HepG2 (cell line): Measurements from ENCODE around the gene LRRC3. TPM values are rescaled to one million over a fixed set of nuclear protein-coding genes. Genes with fewer than 3 reads are reported as not detected.

ENCODE experiments used
- ATAC-seq: fragments of 200-7000 bp; cut with Tn5 transposase; 3 replicates; pipeline ENCODE4 v1.9.1; 2020; ENCODE audit warnings: mild to moderate bottlenecking, moderate library complexity
- BruUV-seq: library from RNA; stranded (reverse); fragments of 400-500 nt; replicated peaks from 2 replicates; lab custom pipeline; 2021; lab: Mats Ljungman, UMichigan
- CTCF ChIA-PET: fragments of 300-600 bp; formaldehyde crosslinking; extraction: SDS; loops from one replicate; lab custom pipeline; 2021; ENCODE audit warnings: low total read pairs, inconsistent platforms, low intra/inter-chr PET ratio; lab: Yijun Ruan, JAX
- POLR2A ChIA-PET: fragments of 350-600 bp; sonication (Branson Sonifier 250); formaldehyde crosslinking; loops from one replicate; lab custom pipeline; 2020; ENCODE audit warnings: antibody characterized with exemption, inconsistent platforms; lab: Yijun Ruan, JAX
- DNase-seq: peaks from one replicate; pipeline ENCODE4 v3.0.0-alpha.2; 2015; ENCODE audit warnings: low spot score
- FAIRE-seq: peaks from 3 replicates; lab custom pipeline; 2011; peaks lifted over from hg19 to GRCh38; lab: Jason Lieb, UNC
- H2AFZ ChIP-seq: one replicate; pipeline ENCODE4 v1.6.1; 2011; ENCODE audit warnings: low read length, inconsistent platforms
- H3K27ac ChIP-seq: fragments of 300-600 bp; 3 replicates; pipeline ENCODE4 v1.8.0; 2011; ENCODE audit warnings: mixed run types, mild to moderate bottlenecking, mixed read lengths, low read length, inconsistent platforms; ENCODE audit not compliant: insufficient read depth; ENCODE audit errors: extremely low read length
- H3K27me3 ChIP-seq, 2 experiments: fragments of 200-600 bp in 1 of 2; 2 replicates in 1 of 2; 3 replicates in 1 of 2; pipeline versions ENCODE4 v1.6.0 to v1.8.0; 2011; ENCODE audit warnings: low read length in 2 of 2, mild to moderate bottlenecking in 2 of 2, moderate library complexity in 2 of 2, inconsistent platforms in 1 of 2; ENCODE audit not compliant: insufficient read depth in 2 of 2, control insufficient read depth in 1 of 2
- H3K36me3 ChIP-seq, 2 experiments: fragments of 200-600 bp in 1 of 2; replicated peaks in 1 of 2; 2 replicates in 1 of 2; 3 replicates in 1 of 2; pipeline versions ENCODE4 v1.5.1 to v1.8.0; 2011; ENCODE audit warnings: low read length in 2 of 2, inconsistent platforms in 1 of 2; ENCODE audit not compliant: insufficient read depth in 2 of 2, control insufficient read depth in 1 of 2
- H3K4me1 ChIP-seq: 2 replicates; pipeline ENCODE4 v1.5.1; 2012; ENCODE audit warnings: low read length, inconsistent platforms; ENCODE audit not compliant: insufficient read depth
- H3K4me2 ChIP-seq: 2 replicates; pipeline ENCODE4 v1.6.0; 2011; ENCODE audit warnings: low read depth, low read length, inconsistent platforms
- H3K4me3 ChIP-seq, 3 experiments: fragments of 200-600 bp in 1 of 3; sonication (generic), shearing (Covaris generic) in 1 of 3; replicated peaks in 1 of 3; 2 replicates each; pipeline ENCODE4 v1.5.1; 2011 to 2016; ENCODE audit warnings: low read length in 3 of 3, inconsistent platforms in 2 of 3, low read depth in 2 of 3, mild to moderate bottlenecking in 2 of 3, control low read depth in 1 of 3, mixed read lengths in 1 of 3; ENCODE audit not compliant: insufficient read depth in 1 of 3
- H3K79me2 ChIP-seq: one replicate; pipeline ENCODE4 v1.6.1; 2011; ENCODE audit warnings: low read length, inconsistent platforms; ENCODE audit not compliant: insufficient read depth
- H3K9ac ChIP-seq: 2 replicates; pipeline ENCODE4 v1.6.0; 2011; ENCODE audit warnings: mild to moderate bottlenecking, low read depth, low read length, inconsistent platforms; ENCODE audit not compliant: insufficient read depth
- H3K9me3 ChIP-seq: 2 replicates; pipeline ENCODE4 v1.5.1; 2012; ENCODE audit warnings: mild to moderate bottlenecking, low read length
- H4K20me1 ChIP-seq: 2 replicates; pipeline ENCODE4 v1.6.0; 2011; ENCODE audit warnings: inconsistent platforms, mild to moderate bottlenecking, low read length, moderate library complexity; ENCODE audit not compliant: insufficient read depth
- ARID2 ChIP-seq: sonication (generic); formaldehyde crosslinking; IDR thresholded peaks from 2 replicates; pipeline ENCODE4 v1.8.1; 2022; ENCODE audit warnings: mild to moderate bottlenecking, missing genetic modification reagents, borderline replicate concordance
- EP300 ChIP-seq, 3 experiments: sonication (generic) in 1 of 3; formaldehyde crosslinking in 1 of 3; IDR thresholded peaks; 2 replicates each; pipeline versions ENCODE4 v1.5.1 to v1.6.1; 2011 to 2020; ENCODE audit warnings: low read depth in 2 of 3, low read length in 2 of 3, borderline replicate concordance in 1 of 3, improper control_type of control experiment in 1 of 3, mild to moderate bottlenecking in 1 of 3, missing genetic modification reagents in 1 of 3, moderate library complexity in 1 of 3
- GABPB1 ChIP-seq: IDR thresholded peaks from 2 replicates; pipeline ENCODE4 v1.6.1; 2016; ENCODE audit warnings: mild to moderate bottlenecking, missing genetic modification reagents, moderate library complexity, missing compliant biosample characterization
- KDM6A ChIP-seq: IDR thresholded peaks from 2 replicates; pipeline ENCODE4 v1.6.1; 2016; ENCODE audit warnings: low read depth
- KLF11 ChIP-seq: IDR thresholded peaks from 2 replicates; pipeline ENCODE4 v1.6.1; 2016; ENCODE audit warnings: missing compliant biosample characterization
- MAFG ChIP-seq: sonication (generic); formaldehyde crosslinking; IDR thresholded peaks from 2 replicates; pipeline ENCODE4 v1.5.1; 2020; ENCODE audit warnings: mild to moderate bottlenecking, missing genetic modification reagents
- NR2F2 ChIP-seq: IDR thresholded peaks from 2 replicates; pipeline ENCODE4 v1.6.1; 2012; ENCODE audit warnings: low read depth, inconsistent platforms, borderline replicate concordance
- POGK ChIP-seq: sonication (generic); formaldehyde crosslinking; conservative IDR thresholded peaks from 2 replicates; pipeline ENCODE4 v1.8.0; 2022; ENCODE audit warnings: mild to moderate bottlenecking, moderate library complexity, missing genetic modification reagents
- SKI ChIP-seq: fragments of 450-650 bp; IDR thresholded peaks from one replicate; pipeline ENCODE4 v1.6.1; 2018; ENCODE audit warnings: mild to moderate bottlenecking; ENCODE audit not compliant: partially characterized antibody
- ZNF564 ChIP-seq: sonication (generic); formaldehyde crosslinking; IDR thresholded peaks from 2 replicates; pipeline ENCODE4 v1.8.1; 2023; ENCODE audit warnings: mild to moderate bottlenecking, missing genetic modification reagents
- ZNF83 ChIP-seq: sonication (generic); formaldehyde crosslinking; IDR thresholded peaks from 2 replicates; pipeline ENCODE4 v1.4.0; 2020; ENCODE audit warnings: missing genetic modification reagents, mild to moderate bottlenecking, borderline replicate concordance
- WGBS: methylation state at CpG from one replicate; pipeline ENCODE4 v1.1.6; 2017; ENCODE audit warnings: low lambda C conversion rate; 5-methylcytosine and 5-hydroxymethylcytosine counted together
- in situ Hi-C: cut with HindIII; loops from 2 replicates; pipeline ENCODE4 v1.10.0; 2017; ENCODE audit warnings: low pct_unique_long_range_greater_than_20kb; ENCODE audit not compliant: extremely low pct_ligation_motif_present
- intact Hi-C: fragments of 100-400 bp; cut with micrococcal nuclease; formaldehyde crosslinking; loops from one replicate; pipeline ENCODE4 v1.10.0; 2022; ENCODE audit not compliant: unreplicated experiment
- polyA plus RNA-seq, 8 experiments: library from polyadenylated mRNA; depleted of rRNA in 3 of 8; stranded (reverse) in 7 of 8; unstranded in 1 of 8; fragments of >200 nt; fragmentation: Illumina TruSeq in 4 of 8; extraction: Trizol in 4 of 8; gene quantifications; 2 replicates each; pipeline versions ENCODE4 v1.2.1 to v1.2.3, GENCODE V29; 2011 to 2016; ENCODE audit warnings: low read depth in 4 of 8, missing spikeins in 1 of 8, mixed read lengths in 1 of 8; ENCODE audit not compliant: insufficient read depth in 1 of 8
- total RNA-seq, 5 experiments: library from RNA; depleted of rRNA; stranded (reverse); fragments of >200 nt; fragmentation: Illumina TruSeq; extraction: Trizol; gene quantifications; 2 replicates each; pipeline ENCODE4 v1.2.3, GENCODE V29; 2016; ENCODE audit warnings: low read depth in 1 of 5

LRRC3 gene
- total and polyA plus RNA-seq, 2 of the 13 experiments (the other 11 are each of a cell fraction or from before 2014, with no cell fraction given): 4.8 to 16.5 TPM

DNA sequence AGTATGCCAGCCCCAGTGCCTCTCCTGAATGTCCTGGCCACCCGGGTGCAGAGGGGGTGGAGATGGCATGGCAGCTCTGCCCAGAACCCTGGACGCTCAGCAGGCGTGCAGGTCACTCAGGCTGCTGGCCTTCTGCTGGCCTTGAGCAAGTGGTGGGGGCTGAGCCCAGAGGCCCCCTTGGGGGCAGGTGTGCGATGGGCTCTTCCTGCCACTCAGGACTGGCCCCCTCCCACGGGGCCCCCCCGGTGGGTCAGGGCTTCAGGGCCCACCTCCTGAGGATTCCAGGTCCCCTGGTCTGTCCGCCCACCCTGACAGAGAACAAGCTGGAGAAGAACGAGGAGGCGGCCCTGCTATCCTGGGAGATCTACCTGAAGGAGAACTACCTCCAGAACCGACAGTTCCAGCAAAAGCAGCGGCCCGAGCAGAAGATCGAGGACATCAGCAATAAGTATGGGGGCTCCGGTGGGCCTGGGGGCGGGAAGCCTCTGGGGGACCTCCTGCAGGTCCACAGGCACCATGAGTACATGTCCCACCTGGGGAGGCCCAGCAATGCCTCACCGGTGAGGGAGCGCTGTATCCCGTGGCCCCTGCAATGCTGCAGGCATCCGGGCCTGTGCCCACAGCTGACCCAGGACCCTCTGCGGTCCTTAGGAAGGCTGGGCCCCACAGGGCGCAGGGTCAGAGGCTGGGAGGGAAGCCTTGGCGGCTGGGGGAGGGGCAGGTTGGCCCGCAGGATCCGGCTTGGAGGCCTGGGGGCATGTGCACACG is 37.0 kb upstream of the LRRC3 start:
- Histone ChIP-seq H3K36me3 (no peaks in the 10 kb centered on the region), H3K79me2 (no peaks in the 10 kb centered on the region), H3K4me3 (no peak overlapping the region), H3K9me3 (peaks cover 6% of the 10 kb centered on the region; the same call in 1 of the 2 replicates), H3K4me1 (no peaks in the 10 kb centered on the region), H4K20me1 (no peaks in the 10 kb centered on the region), H3K27ac (no peak overlapping the region), H3K4me2 (no peak overlapping the region), H3K9ac (no peak overlapping the region), H3K27me3 (peaks cover 0 to 16% of the 10 kb centered on the region in 2 experiments; a peak in 4 of 5 replicates), H2AFZ (no peak overlapping the region)
- ChIA-PET POLR2A (no interaction called here), CTCF (no interaction called here)
- BruUV-seq: no TSS peak
- 23% methylated on average over 5 of the region's 25 CpGs for WGBS
- TF ChIP-seq ZNF83 (CRISPR knock-in tag): no peak
- TF ChIP-seq ZNF564 (CRISPR knock-in tag): no peak
- no peak for TF ChIP-seq MAFG (CRISPR knock-in tag)
- no peak for FAIRE-seq
- no peak for DNase-seq
- intact Hi-C loops (no loop called here), in situ Hi-C loops (no loop called here)
- ATAC-seq: no peak; the same call in 2 of the 3 replicates

GRCh38 chr21:44418876-44419230 is 36.5 kb upstream of the LRRC3 start:
- in situ Hi-C loops: no loop called here
- FAIRE-seq (no peak), DNase-seq (no peak), ATAC-seq (no peak)
- Histone ChIP-seq H4K20me1 (no peaks in the 10 kb centered on the region), H3K4me1 (no peaks in the 10 kb centered on the region), H3K4me3 (no peak overlapping the region), H3K9me3 (peaks cover 6% of the 10 kb centered on the region; the same call in 1 of the 2 replicates), H3K27me3 (peaks cover 0 to 20% of the 10 kb centered on the region in 2 experiments; a peak in 4 of 5 replicates), H3K79me2 (no peaks in the 10 kb centered on the region), H3K27ac (no peak overlapping the region)
- ChIA-PET POLR2A (no interaction called here), CTCF (no interaction called here)
- intact Hi-C loops: no loop called here
- TF ChIP-seq EP300 (IDR thresholded peaks at IDR 0.05; ENCODE audit: low read depth in 2 of 2, low read length in 2 of 2) (no peak), EP300 (CRISPR knock-in tag; IDR thresholded peaks at IDR 0.05; ENCODE audit: borderline replicate concordance) (no peak), KDM6A (CRISPR knock-in tag) (no peak), ARID2 (CRISPR knock-in tag) (no peak), KLF11 (CRISPR knock-in tag) (no peak), GABPB1 (CRISPR knock-in tag) (no peak), NR2F2 (no peak), POGK (CRISPR knock-in tag) (no peak), SKI (no peak)
- TF ChIP-seq, all 625 proteins: peak for 0
- 36% methylated on average over 5 of the region's 8 CpGs for WGBS
- Histone ChIP-seq H3K4me2 (no peak overlapping the region), H2AFZ (no peak overlapping the region), H3K36me3 (no peaks in the 10 kb centered on the region), H3K9ac (no peak overlapping the region)
- no TSS peak for BruUV-seq
